Lower leg skin (tissue), 4 donors: Measurements from ENCODE around the gene MT2A. TPM values are rescaled to one million over a fixed set of nuclear protein-coding genes. Genes with fewer than 3 reads are reported as not detected.

Experiments
- DNase-seq, 2 donors: peaks; one replicate each; pipeline ENCODE4 v3.0.0-alpha.2; 2019; ENCODE audit warnings: low spot score in 2 of 2
- H3K4me3 ChIP-seq: fragments of 200-600 bp; sonication (generic); 2 replicates; pipeline ENCODE4 v1.5.1; 2017; ENCODE audit warnings: mild to moderate bottlenecking, low read depth; ENCODE audit not compliant: poor library complexity, severe bottlenecking
- POLR2A ChIP-seq, 2 donors: fragments of 450-650 bp; IDR thresholded peaks; one replicate each; pipeline ENCODE4 v1.6.1; 2016 to 2017; ENCODE audit warnings: antibody characterized with exemption in 2 of 2, mild to moderate bottlenecking in 1 of 2, moderate library complexity in 1 of 2
- WGBS, 2 donors: methylation state at CpG; one replicate each; pipeline ENCODE4 v1.1.5; 2018; 5-methylcytosine and 5-hydroxymethylcytosine counted together
- intact Hi-C: fragments of 100-400 bp; cut with DNase I; formaldehyde crosslinking; loops from one replicate; pipeline ENCODE4 v1.15.0; 2023; ENCODE audit warnings: low total_unique reads
- total RNA-seq, 4 donors: library from RNA; depleted of rRNA; stranded (reverse); fragments of >200 nt; gene quantifications; one replicate each; pipeline ENCODE4 v1.1.0, GENCODE V29; 2016
- TF ChIP-seq, protein P1 (sequence below), 3 donors: fragments of 450-650 bp; IDR thresholded peaks; one replicate each; pipeline ENCODE4 v1.5.1; 2016; ENCODE audit warnings: antibody characterized with exemption in 3 of 3, mild to moderate bottlenecking in 3 of 3, moderate library complexity in 2 of 3

The MT2A gene
- total RNA-seq, 4 donors from 2014 or later, result 35.8 to 190 (median 135) TPM

DNA sequence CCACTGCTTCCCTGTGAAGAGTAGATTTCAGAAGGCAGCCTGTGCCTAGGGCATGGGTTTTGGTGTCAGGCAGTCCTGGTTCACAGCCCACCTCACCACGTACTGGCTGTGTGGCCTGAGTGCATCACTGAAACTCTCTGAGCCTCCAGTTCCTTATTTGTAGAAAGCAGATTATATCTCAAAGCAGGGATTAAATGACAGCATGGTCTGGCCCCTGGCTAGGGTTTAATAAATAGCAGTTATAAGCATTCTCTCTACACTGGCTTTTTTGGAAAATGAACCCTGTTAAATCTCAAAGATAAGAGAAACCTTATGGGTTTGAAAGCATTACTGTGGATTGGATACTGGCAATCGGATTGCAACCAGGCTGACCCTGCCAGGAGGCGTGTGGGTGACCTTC lies 21.1 kb downstream of the MT2A start:
- intact Hi-C loops, result no loop called here
- no peak overlapping the region for H3K4me3 ChIP-seq
- no peak for DNase-seq
- TF ChIP-seq, protein P1, sequence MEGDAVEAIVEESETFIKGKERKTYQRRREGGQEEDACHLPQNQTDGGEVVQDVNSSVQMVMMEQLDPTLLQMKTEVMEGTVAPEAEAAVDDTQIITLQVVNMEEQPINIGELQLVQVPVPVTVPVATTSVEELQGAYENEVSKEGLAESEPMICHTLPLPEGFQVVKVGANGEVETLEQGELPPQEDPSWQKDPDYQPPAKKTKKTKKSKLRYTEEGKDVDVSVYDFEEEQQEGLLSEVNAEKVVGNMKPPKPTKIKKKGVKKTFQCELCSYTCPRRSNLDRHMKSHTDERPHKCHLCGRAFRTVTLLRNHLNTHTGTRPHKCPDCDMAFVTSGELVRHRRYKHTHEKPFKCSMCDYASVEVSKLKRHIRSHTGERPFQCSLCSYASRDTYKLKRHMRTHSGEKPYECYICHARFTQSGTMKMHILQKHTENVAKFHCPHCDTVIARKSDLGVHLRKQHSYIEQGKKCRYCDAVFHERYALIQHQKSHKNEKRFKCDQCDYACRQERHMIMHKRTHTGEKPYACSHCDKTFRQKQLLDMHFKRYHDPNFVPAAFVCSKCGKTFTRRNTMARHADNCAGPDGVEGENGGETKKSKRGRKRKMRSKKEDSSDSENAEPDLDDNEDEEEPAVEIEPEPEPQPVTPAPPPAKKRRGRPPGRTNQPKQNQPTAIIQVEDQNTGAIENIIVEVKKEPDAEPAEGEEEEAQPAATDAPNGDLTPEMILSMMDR (IDR thresholded peaks at IDR 0.05), result no peak
- no peak for TF ChIP-seq POLR2A (IDR thresholded peaks at IDR 0.05)
- 79% methylated on average over 3 of the region's 3 CpGs for WGBS, 2 donors

DNA sequence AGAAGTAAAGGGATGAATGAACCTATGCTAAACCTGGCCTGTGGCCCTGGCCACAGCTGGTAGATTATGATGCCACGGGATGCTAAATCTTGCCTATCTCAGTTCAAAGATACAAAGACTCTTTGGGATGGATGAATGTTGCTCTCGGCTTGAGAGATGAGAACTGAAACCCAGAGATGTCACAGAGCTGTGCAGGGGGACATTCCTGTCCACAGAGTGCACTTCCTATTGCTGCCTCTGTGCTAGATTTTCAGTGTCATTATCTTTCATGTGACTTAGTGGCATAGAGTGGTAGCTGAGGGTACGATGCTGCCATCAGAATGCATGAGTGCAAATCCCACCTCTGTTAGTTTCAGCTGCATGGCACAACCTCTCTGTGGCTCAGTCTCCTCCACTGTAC lies 21.8 kb downstream of the MT2A start:
- H3K4me3 ChIP-seq, result no peak overlapping the region
- TF ChIP-seq, protein P1 (IDR thresholded peaks at IDR 0.05), result no peak
- TF ChIP-seq POLR2A (IDR thresholded peaks at IDR 0.05), result no peak
- intact Hi-C loops, result no loop called here
- WGBS, 2 donors, result 78 to 79% methylated on average over 3 of the region's 3 CpGs
- DNase-seq, result no peak

DNA sequence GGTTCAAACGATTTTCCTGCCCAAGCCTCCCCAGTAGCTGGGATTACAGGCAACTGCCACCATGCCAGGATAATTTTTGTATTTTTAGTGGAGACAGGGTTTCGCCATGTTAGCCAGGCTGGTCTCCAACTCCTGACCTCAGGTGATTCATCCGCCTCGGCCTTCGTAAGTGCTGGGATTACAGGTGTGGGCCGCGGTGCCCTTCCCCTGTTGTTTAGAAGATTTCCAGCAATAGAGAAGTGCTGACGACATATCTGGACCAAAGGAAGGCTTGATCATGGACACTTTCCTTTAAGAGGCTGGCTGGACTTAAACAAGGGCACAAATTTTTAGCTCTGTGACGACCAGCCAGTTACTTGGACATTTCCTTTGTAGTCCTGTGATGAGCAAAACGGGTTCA lies 22.8 kb downstream of the MT2A start:
- WGBS, 2 donors, result 88 to 93% methylated on average over 10 of the region's 10 CpGs
- intact Hi-C loops, result no loop called here
- no peak overlapping the region for H3K4me3 ChIP-seq
- TF ChIP-seq POLR2A (IDR thresholded peaks at IDR 0.05), result no peak
- TF ChIP-seq, protein P1 (IDR thresholded peaks at IDR 0.05), result no peak
- no peak for DNase-seq

DNA sequence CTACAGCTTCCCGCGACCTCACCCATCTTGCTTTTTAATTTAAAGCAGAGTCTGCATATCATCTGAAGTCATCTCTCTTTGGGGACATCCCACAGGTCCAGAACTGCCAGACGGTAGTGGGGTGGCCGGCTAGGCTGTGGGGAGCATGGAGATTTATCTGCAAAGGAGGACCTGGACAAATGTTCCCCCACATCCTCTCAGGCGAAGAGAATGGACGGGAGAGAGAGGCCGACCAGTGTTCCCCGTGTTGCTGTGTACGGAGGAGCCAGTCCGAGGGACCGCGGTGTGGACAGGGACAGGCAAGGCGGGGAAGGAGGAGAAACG lies 23.4 kb downstream of the MT2A start:
- intact Hi-C loops, result no loop called here
- DNase-seq, result no peak
- peak overlapping the region; percentile 21 for H3K4me3 ChIP-seq
- TF ChIP-seq POLR2A (IDR thresholded peaks at IDR 0.05), result no peak
- TF ChIP-seq, protein P1 (IDR thresholded peaks at IDR 0.05), result no peak
- WGBS, 2 donors, result 46 to 47% methylated on average over 14 of the region's 14 CpGs

DNA sequence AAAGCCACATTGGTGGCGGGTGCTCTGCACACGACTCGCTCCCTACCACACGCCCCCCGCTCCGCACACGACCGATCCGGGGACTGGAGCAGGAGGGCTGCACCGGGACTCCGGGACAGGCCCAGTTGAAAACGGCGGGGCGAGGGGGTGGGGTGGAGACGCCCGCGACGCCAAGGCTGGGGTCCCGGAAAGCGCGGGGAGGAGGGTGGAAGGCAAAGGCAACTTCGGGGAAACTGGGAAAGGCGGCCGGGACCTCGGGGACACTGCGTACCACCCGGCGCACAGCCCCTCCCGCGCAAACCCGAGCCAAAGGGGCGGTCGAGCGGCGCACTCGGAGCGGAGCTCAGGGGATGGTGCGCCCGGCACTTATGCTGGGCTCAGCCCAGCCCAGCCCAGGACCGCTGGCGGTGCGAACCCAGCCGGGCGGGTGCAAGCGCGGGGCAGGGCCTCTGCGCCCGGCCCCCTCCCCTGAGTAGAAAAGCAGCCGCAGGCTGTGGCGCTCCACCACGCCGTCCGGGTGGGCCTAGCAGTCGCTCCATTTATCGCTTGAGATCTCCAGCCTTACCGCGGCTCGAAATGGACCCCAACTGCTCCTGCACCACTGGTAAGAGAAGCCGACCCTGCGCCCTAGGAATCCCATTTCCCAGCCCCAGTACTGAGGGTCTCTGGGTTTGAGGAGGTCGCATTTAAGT lies 23.9 kb downstream of the MT2A start, which contains the start of gene MT1M:
Gene MT1M (plus strand): TSS at position 504 of the 692 bp plus-strand sequence. CDS start 73 bp downstream, at position 577.
- DNase-seq, result peak; percentile 46 to 95
- intact Hi-C loops, result no loop called here
- peak within 1 kb of the TSS; percentile 21 for H3K4me3 ChIP-seq
- no peak for TF ChIP-seq POLR2A (IDR thresholded peaks at IDR 0.05)
- TF ChIP-seq, protein P1 (IDR thresholded peaks at IDR 0.05), result no peak
- WGBS, 2 donors, result 5 to 7% methylated on average over 26 to 50 of the region's 61 CpGs
